DND-41 (cell line): ENCODE results near the gene SNAPIN.

ENCODE experiments used
- ATAC-seq: fragments of 200-7000 bp; cut with Tn5 transposase; 3 replicates; pipeline ENCODE4 v1.9.1; 2021; ENCODE audit warnings: low read depth; ENCODE audit not compliant: insufficient read depth
- DNase-seq: peaks from one replicate; pipeline ENCODE4 v3.0.0-alpha.2; 2020
- H2AFZ ChIP-seq: 2 replicates; pipeline ENCODE4 v1.6.0; 2012; ENCODE audit warnings: low read depth, low read length
- H3K27ac ChIP-seq: 2 replicates; pipeline ENCODE4 v1.5.1; 2012; ENCODE audit warnings: low read length, inconsistent platforms
- H3K27me3 ChIP-seq: fragments of 200-600 bp; sonication (generic); 2 replicates; pipeline ENCODE4 v1.6.0; 2012; ENCODE audit warnings: low read length, mild to moderate bottlenecking, inconsistent platforms; ENCODE audit not compliant: insufficient read depth, poor library complexity
- H3K36me3 ChIP-seq: 2 replicates; pipeline ENCODE4 v1.5.1; 2012; ENCODE audit warnings: low read length, inconsistent platforms; ENCODE audit not compliant: insufficient read depth
- H3K4me1 ChIP-seq: 2 replicates; pipeline ENCODE4 v1.5.1; 2012; ENCODE audit warnings: mild to moderate bottlenecking, low read length; ENCODE audit not compliant: insufficient read depth
- H3K4me2 ChIP-seq: 2 replicates; pipeline ENCODE4 v1.6.0; 2012; ENCODE audit warnings: mild to moderate bottlenecking, moderate library complexity, low read length, inconsistent platforms; ENCODE audit not compliant: insufficient read depth
- H3K4me3 ChIP-seq, 2 experiments: fragments of 200-600 bp in 1 of 2; shearing (Covaris generic) in 1 of 2; 2 replicates each; pipeline ENCODE4 v1.5.1; 2012 to 2016; ENCODE audit warnings: inconsistent platforms in 2 of 2, low read length in 2 of 2, mild to moderate bottlenecking in 2 of 2, low read depth in 1 of 2, moderate library complexity in 1 of 2
- H3K79me2 ChIP-seq: 2 replicates; pipeline ENCODE4 v1.6.0; 2012; ENCODE audit warnings: low read length, inconsistent platforms; ENCODE audit not compliant: insufficient read depth
- H3K9ac ChIP-seq: 2 replicates; pipeline ENCODE4 v1.6.0; 2012; ENCODE audit warnings: low read depth, mild to moderate bottlenecking, inconsistent platforms, low read length, moderate library complexity
- H3K9me3 ChIP-seq: 2 replicates; pipeline ENCODE4 v1.5.1; 2012; ENCODE audit warnings: low read length, moderate library complexity, mild to moderate bottlenecking, inconsistent platforms; ENCODE audit not compliant: insufficient read depth, severe bottlenecking
- H4K20me1 ChIP-seq: 2 replicates; pipeline ENCODE4 v1.6.0; 2012; ENCODE audit warnings: low read length; ENCODE audit not compliant: insufficient read depth
- EZH2 ChIP-seq: IDR thresholded peaks from 3 replicates; pipeline ENCODE4 v1.6.1; 2012; ENCODE audit warnings: borderline replicate concordance, low read depth, mild to moderate bottlenecking, moderate library complexity, low read length, inconsistent platforms; ENCODE audit not compliant: severe bottlenecking
- TF ChIP-seq, protein P1 (sequence below): IDR thresholded peaks from 2 replicates; pipeline ENCODE4 v1.5.1; 2012; ENCODE audit warnings: borderline replicate concordance, low read length, moderate library complexity, mild to moderate bottlenecking; ENCODE audit not compliant: poor library complexity, severe bottlenecking; ENCODE audit errors: extremely low read depth

The SNAPIN gene

DNA sequence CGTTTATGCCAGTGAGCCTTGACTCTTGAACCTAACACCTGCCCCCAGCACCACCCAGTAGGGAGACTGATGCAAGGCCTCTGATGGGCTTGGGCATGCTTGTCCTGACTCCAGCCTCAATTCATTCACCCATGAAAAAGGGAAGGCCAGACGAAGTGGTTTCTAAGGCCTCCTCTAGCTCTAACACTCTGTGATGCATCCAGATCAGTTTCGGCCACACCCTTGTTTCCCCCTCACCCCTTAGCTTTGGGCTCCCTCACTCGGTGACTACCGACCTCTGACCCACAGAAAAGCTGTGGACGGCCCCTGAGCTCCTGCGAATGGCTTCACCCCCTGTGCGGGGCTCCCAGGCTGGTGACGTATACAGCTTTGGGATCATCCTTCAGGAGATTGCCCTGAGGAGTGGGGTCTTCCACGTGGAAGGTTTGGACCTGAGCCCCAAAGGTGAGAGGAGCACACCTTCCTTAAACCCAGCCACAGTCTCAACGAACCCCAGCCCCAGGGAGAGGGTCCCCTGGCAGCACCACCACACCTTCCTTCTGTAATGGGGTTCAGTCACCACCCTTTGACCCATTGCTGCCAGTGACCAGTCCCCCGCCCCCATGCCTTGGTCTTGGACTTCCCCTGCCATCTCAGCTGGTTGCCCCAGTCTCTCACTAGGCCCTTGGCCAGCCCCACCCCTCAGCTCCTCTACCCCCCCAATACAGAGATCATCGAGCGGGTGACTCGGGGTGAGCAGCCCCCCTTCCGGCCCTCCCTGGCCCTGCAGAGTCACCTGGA is 29.0 kb downstream of the SNAPIN start:
- Histone ChIP-seq H4K20me1 (no peaks in the 10 kb centered on the region), H3K79me2 (no peaks in the 10 kb centered on the region), H3K9me3 (no peaks in the 10 kb centered on the region), H3K4me1 (peaks cover 9% of the 10 kb centered on the region; the same call in 1 of the 2 replicates), H2AFZ (no peak overlapping the region), H3K27ac (no peak overlapping the region), H3K36me3 (no peaks in the 10 kb centered on the region), H3K27me3 (peaks cover 16% of the 10 kb centered on the region), H3K4me2 (no peak overlapping the region), H3K4me3 (no peak overlapping the region), H3K9ac (no peak overlapping the region)
- TF ChIP-seq EZH2, result no peak
- TF ChIP-seq, protein P1, sequence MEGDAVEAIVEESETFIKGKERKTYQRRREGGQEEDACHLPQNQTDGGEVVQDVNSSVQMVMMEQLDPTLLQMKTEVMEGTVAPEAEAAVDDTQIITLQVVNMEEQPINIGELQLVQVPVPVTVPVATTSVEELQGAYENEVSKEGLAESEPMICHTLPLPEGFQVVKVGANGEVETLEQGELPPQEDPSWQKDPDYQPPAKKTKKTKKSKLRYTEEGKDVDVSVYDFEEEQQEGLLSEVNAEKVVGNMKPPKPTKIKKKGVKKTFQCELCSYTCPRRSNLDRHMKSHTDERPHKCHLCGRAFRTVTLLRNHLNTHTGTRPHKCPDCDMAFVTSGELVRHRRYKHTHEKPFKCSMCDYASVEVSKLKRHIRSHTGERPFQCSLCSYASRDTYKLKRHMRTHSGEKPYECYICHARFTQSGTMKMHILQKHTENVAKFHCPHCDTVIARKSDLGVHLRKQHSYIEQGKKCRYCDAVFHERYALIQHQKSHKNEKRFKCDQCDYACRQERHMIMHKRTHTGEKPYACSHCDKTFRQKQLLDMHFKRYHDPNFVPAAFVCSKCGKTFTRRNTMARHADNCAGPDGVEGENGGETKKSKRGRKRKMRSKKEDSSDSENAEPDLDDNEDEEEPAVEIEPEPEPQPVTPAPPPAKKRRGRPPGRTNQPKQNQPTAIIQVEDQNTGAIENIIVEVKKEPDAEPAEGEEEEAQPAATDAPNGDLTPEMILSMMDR, result no peak
- ATAC-seq (no peak), DNase-seq (no peak)

DNA sequence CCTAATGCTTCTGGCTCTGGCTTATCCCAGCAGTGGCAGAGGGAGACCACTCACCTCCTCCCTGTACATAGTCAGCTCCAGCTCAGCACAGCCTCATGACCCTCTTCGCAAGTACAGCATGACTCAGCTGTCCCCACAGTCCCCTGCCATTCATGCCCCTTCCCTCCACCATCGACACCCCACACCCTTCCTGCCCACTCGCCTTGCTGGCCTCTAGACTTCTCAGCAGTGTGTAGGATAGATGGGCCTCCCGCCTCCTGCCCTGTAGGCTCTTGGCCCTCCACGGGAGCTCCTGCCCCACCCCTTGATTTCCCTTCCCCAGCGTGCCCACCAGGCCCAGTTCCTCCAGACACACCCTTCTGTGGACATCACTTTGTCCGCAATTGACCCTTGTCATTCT is 29.8 kb downstream of the SNAPIN start:
- Histone ChIP-seq H3K27me3 (peaks cover 11% of the 10 kb centered on the region), H3K36me3 (no peaks in the 10 kb centered on the region), H3K4me2 (no peak overlapping the region), H3K27ac (no peak overlapping the region), H2AFZ (no peak overlapping the region), H3K9me3 (no peaks in the 10 kb centered on the region), H3K4me1 (peaks cover 9% of the 10 kb centered on the region; the same call in 1 of the 2 replicates), H4K20me1 (no peaks in the 10 kb centered on the region), H3K4me3 (no peak overlapping the region), H3K79me2 (no peaks in the 10 kb centered on the region), H3K9ac (no peak overlapping the region)
- no peak for TF ChIP-seq EZH2
- DNase-seq (no peak), ATAC-seq (no peak)

DNA sequence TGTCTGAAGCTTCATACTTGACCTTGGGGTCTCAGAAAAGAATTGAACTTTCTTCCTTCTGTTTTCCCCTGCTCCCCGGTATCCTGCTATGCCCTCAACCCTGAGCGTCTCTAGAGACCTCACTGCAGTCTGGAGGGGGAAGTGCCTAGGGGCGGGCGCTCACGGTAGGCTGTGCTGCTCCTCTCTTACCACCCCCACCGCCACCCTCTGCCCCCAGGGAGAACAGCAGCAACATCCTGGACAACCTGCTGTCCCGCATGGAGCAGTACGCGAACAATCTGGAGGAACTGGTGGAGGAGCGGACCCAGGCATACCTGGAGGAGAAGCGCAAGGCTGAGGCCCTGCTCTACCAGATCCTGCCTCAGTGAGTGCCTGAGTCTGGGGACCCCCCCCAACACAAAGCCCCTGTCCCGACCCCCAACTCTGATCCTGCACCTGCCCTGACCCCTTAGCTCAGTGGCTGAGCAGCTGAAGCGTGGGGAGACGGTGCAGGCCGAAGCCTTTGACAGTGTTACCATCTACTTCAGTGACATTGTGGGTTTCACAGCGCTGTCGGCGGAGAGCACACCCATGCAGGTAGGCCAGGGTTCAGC is 30.3 kb downstream of the SNAPIN start:
- H4K20me1 ChIP-seq, result no peaks in the 10 kb centered on the region
- peaks cover 9% of the 10 kb centered on the region; the same call in 1 of the 2 replicates for H3K4me1 ChIP-seq
- H3K9ac ChIP-seq, result no peak overlapping the region
- H3K36me3 ChIP-seq, result no peaks in the 10 kb centered on the region
- DNase-seq (no peak), ATAC-seq (no peak)
- no peaks in the 10 kb centered on the region for H3K9me3 ChIP-seq
- no peak overlapping the region for H2AFZ ChIP-seq
- no peak overlapping the region for H3K4me2 ChIP-seq
- H3K4me3 ChIP-seq, result no peak overlapping the region
- no peak overlapping the region for H3K27ac ChIP-seq
- TF ChIP-seq, protein P1, result no peak
- TF ChIP-seq EZH2, result no peak
- no peaks in the 10 kb centered on the region for H3K79me2 ChIP-seq
- H3K27me3 ChIP-seq, result peaks cover 7% of the 10 kb centered on the region

DNA sequence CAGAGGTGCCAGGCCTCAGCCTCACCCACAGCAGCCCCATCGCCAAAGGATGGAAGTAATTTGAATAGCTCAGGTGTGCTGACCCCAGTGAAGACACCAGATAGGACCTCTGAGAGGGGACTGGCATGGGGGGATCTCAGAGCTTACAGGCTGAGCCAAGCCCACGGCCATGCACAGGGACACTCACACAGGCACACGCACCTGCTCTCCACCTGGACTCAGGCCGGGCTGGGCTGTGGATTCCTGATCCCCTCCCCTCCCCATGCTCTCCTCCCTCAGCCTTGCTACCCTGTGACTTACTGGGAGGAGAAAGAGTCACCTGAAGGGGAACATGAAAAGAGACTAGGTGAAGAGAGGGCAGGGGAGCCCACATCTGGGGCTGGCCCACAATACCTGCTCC is 35.0 kb downstream of the SNAPIN start:
- H3K27ac ChIP-seq, result no peak overlapping the region
- no peak overlapping the region for H3K9ac ChIP-seq
- no peaks in the 10 kb centered on the region for H3K36me3 ChIP-seq
- no peak for ATAC-seq
- TF ChIP-seq EZH2, result no peak
- TF ChIP-seq, protein P1, result no peak
- H3K4me2 ChIP-seq, result no peak overlapping the region
- H3K9me3 ChIP-seq, result no peaks in the 10 kb centered on the region
- no peak overlapping the region for H3K4me3 ChIP-seq
- peaks cover 9% of the 10 kb centered on the region; the same call in 1 of the 2 replicates for H3K4me1 ChIP-seq
- no peak overlapping the region for H2AFZ ChIP-seq
- no peaks in the 10 kb centered on the region for H4K20me1 ChIP-seq
- H3K79me2 ChIP-seq, result no peaks in the 10 kb centered on the region
- no peaks in the 10 kb centered on the region for H3K27me3 ChIP-seq
- DNase-seq, result no peak
